SH-SY5Y (cell line): ENCODE measurements around the gene MICAL2.

Experiments
- GATA2 ChIP-seq: IDR thresholded peaks from 2 replicates; pipeline ENCODE4 v1.6.1; 2011; ENCODE audit warnings: mild to moderate bottlenecking, low read depth, low read length
- GATA3 ChIP-seq: IDR thresholded peaks from 2 replicates; pipeline ENCODE4 v1.6.1; 2011; ENCODE audit warnings: low read depth, mild to moderate bottlenecking, low read length, moderate library complexity

DNA sequence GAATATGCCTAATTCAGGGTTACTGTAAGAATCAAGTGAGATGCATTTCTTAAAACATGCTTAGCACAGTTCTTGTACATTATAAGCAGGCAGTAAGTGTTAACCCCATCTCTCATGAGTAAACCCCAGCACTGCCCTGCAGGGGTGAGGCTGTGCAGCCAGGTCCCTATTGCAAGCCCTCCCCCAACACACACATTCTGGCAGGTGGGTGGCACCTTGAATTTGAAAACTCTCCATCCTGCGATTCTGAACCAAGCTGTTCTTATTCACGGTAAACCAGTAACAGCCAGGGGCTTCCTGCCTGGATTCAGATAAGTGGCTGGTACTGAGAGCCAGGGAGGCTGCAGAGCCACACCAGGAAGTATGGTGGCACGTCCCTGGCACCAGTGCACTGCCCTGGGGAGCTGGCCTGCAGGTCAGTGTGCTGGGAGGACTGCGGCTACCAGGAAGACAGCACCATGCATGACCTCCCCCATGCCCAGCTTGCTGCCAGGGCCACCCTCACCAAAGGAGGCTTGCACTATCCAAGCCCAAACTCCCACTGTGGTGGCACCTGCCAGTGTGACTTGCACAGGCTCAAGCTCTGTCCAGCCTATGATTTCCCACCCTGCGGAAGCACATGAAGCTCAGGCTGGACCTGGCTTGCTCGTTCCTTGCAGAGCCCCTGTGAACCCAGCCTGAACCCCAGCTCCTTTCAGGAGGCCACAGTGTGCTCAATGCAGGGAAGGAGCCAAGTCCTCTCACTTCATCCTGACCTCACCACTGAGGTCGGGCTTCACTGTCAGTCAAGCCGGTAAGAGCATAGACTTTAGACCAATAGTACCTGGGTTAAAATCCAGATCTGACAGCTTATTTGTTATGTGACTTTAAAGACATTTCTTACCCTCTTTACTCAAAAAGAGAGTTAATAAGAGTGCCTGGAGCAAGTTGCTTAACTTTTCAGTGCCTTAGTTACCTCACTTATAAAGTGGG is 88.1 kb downstream of the MICAL2 start:
- TF ChIP-seq GATA2 (no peak), GATA3 (no peak)
